Raji (cell line): ENCODE results near the gene SLCO2A1.

ENCODE experiments used
- POLR2A ChIP-seq: IDR thresholded peaks from 2 replicates; pipeline ENCODE4 v1.6.1; 2011; ENCODE audit warnings: low read depth, low read length, control low read depth; ENCODE audit not compliant: insufficient read depth

The SLCO2A1 gene

GRCh38 chr3:133966954-133967353 is 62.8 kb downstream of the SLCO2A1 start:
- TF ChIP-seq POLR2A = no peak

- no peak for TF ChIP-seq POLR2A
These were observed 63.8 kb downstream of the SLCO2A1 start for GRCh38 chr3:133965906-133966305.

GRCh38 chr3:133965013-133965570 is 64.6 kb downstream of the SLCO2A1 start:
- no peak for TF ChIP-seq POLR2A

DNA sequence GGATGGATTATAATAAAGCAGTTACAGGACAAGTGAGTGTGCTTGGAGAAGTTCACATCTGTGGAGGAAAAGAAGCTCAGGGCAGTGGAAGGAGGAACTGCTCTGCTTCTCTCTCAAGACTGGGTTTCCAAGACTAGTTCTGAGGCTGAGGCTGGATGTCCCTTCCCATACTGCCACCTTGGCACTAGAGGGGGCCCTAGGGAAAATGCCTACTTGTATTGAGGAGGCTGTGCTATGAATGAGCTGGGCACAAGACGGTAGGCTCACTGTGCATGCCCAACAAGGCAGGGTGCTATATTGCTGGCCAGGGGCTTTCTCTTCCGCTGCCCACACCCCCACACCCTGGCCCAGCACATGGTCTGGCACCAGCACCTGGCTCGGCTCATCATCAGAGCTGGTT is 65.2 kb downstream of the SLCO2A1 start:
- TF ChIP-seq POLR2A = no peak

DNA sequence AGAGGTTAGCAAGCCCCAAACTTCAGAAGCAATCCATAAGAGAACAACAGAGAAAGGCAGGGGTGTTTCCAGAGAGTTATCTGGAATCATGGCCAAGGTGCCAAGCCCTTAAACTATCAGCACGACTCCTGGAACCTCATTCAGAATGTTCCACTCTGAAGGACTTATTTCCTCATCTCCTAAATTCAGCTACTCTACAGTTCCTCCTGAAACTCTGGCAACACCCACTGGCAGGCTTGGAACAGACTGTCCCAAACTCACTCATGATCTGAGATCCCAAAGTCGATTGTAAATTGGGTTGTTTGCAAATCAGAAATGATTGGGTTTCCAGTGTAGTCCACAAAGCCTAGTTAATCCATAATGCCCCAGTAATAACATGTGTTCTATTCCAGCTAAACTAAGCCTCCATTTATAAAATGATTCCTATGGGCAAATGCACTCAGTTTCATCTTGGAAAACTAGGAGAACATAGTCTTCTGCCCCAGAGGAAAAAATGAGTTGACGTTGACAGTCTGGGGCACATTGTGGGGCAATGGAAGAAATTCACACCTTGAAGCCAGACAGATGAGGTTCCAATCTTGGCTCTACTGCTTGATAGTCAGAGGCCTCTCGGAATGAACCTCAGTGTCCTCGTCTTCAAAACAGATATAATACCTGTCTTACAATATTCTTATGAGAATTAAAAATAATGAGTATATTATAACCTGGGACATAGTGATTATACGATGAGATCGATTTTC is 65.9 kb downstream of the SLCO2A1 start:
- no peak for TF ChIP-seq POLR2A

- no peak for TF ChIP-seq POLR2A
These were observed 66.9 kb downstream of the SLCO2A1 start for GRCh38 chr3:133962849-133963248.

DNA sequence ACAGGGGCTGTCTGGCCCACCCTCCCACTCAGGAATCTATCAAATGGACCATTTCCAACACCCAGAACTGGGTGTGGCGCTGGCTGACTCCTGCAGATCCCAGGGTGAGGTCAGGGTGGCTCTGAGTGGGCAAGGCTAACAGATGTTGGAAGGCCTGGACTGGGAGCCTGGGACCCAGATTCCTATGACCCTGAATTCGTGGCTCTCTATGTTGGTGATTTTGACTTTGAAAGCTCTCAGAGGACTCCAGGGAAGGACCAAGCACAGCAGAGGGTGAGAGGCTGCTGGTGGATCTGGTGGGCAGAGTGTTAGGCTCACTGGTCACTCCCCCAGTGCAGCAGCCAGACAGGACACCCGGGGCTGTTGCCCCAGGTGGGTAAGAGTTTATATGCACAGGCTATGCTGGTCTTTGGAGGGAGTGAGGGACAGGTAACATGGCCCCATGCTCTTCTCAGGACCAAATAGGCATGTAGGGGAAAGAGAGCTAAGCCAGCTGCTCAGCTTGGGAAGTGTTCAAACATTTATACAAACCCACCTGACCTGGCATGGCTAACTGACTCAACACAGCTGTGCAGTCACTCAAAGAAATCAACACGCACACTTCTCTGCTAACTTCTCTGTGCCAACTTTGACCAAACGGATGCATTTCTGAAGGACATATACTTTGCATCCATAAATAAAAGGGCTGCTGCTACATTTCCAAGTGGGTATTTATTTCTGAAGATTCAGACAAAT is 71.5 kb downstream of the SLCO2A1 start:
- TF ChIP-seq POLR2A = no peak

GRCh38 chr3:133956982-133957381 is 72.7 kb downstream of the SLCO2A1 start:
- TF ChIP-seq POLR2A = no peak

- TF ChIP-seq POLR2A = no peak
These were observed 73.4 kb downstream of the SLCO2A1 start for GRCh38 chr3:133956353-133956752.

DNA sequence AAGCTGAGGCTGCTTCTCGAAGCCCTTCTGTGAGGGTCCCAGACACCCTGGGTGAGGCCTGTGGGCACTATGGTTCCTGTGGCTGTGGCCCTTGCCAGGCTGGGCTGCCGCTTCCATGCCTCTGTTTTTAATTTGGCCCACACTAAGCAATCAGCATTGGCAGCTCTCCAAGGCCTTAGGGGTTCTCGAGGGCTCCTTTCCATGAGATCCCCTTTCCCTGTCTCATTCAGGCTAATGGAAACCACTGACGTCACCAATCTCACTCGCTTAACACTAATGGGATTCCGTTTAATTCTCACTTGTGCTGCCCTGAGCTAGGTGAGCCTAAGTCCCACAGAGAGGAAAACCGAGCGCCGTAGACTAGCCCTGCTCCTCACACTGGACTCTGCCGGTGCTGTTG is 73.8 kb downstream of the SLCO2A1 start:
- TF ChIP-seq POLR2A = no peak

DNA sequence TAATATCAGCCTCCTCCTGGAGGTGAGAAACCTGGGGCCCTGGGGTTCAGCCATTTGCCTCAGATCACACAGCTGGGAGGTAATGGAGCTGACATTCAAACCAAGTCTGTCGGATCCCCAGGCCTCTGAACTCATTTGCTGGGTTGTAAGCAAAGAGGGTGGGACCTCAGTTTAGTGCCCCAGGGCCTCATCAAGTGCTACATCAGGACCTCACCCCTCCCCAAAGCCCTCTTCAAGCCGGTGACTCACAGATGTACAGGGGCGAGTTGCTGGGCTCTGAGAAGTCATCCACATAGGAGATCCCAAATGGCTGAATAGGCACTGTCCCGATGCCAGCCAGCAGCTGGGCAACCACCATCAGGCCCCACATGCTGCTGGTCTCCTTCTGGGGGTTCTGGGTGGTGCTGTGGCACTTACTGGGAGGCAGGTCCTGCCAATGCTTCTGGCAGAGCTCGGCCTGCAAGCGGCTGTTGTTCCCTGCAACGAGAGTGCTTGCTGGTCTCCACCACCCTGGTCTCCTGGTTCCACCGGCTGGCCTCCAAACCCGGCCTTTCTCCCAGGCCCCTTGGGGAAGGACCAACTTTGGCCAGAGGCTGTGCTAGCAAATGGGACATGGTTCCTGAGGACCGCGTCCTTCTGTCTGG is 74.9 kb downstream of the SLCO2A1 start:
- no peak for TF ChIP-seq POLR2A

GRCh38 chr3:133953297-133953696 is 76.4 kb downstream of the SLCO2A1 start:
- no peak for TF ChIP-seq POLR2A

- no peak for TF ChIP-seq POLR2A
These were observed 80.3 kb downstream of the SLCO2A1 start for GRCh38 chr3:133949438-133949837.

- no peak for TF ChIP-seq POLR2A
These were observed 80.7 kb downstream of the SLCO2A1 start for GRCh38 chr3:133948996-133949395.

DNA sequence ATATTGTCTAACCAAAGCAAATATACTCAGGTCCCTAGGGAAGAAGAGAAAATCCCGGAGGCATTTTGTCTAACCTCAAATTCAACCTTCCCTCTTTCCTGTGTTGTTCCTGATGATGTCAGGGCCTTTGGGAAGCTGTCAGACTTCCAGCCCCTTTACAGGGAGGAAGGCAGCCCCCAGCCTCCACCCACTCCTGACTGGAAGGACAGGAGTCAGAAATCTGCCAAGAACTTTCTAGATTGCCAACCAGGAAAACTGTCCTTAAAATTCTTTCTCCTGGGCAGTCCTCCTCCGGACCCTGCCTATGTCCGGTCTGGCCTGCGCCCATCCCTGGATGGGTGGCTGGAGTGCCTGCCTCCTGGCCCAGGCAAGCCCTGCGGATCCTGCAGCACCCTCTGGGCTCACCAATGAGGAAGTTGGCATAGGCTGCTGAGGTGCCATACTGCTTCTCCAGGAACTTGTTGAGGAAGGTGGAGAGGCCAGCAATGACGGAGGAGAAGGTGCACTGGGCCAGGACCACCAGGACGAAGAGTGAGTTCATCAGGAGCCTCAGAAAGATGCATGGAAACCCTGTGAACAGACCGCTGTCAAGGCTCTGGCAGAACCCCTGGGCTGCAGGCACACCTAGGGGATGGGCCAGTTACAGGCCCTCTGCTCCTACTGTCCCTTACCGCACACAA is 81.5 kb downstream of the SLCO2A1 start:
- no peak for TF ChIP-seq POLR2A
